ENCODE results near the gene SORCS2.

- TF ChIP-seq CTCF (IDR thresholded peaks at IDR 0.05), result no peak
- no peak for TF ChIP-seq REST (IDR thresholded peaks at IDR 0.05; ENCODE audit: low read depth, low read length)
- no peak for TF ChIP-seq TAF1 (IDR thresholded peaks at IDR 0.05; ENCODE audit: borderline replicate concordance, low read depth, low read length)
- TF ChIP-seq RCOR1 (IDR thresholded peaks at IDR 0.05; ENCODE audit: low read length), result no peak
- no peak for TF ChIP-seq YY1 (IDR thresholded peaks at IDR 0.05; ENCODE audit: low read depth)
- no peak for TF ChIP-seq PBX3 (IDR thresholded peaks at IDR 0.05)
- no peak for TF ChIP-seq USF1 (IDR thresholded peaks at IDR 0.05; ENCODE audit: borderline replicate concordance, low read depth)
- no peak for TF ChIP-seq RAD21 (IDR thresholded peaks at IDR 0.05; ENCODE audit: low read length)
- TF ChIP-seq NRF1 (IDR thresholded peaks at IDR 0.05; ENCODE audit: low read depth, low read length), result no peak
- TF ChIP-seq MAX (IDR thresholded peaks at IDR 0.05; ENCODE audit: low read depth), result no peak
- no peak for TF ChIP-seq TCF12 (IDR thresholded peaks at IDR 0.05)
- TF ChIP-seq EP300 (IDR thresholded peaks at IDR 0.05; ENCODE audit: borderline replicate concordance in 1 of 2, low read depth in 1 of 2, low read length in 1 of 2), result no peak
These were observed 242.4 kb downstream of the SORCS2 start, which contains the start of gene PSAPL1 for GRCh38 chr4:7434766-7435150.

Measured in SK-N-SH (cell line).